ENCODE data around the gene VPS36. TPM values are rescaled to one million over a fixed set of nuclear protein-coding genes. Genes with fewer than 3 reads are reported as not detected.

VPS36 gene
- total and polyA plus RNA-seq, 2 of the 8 experiments (the other 6 are each of a cell fraction or from before 2014, with no cell fraction given): 14.1 to 19.8 TPM

GRCh38 chr13:52405767-52406494, 44.5 kb downstream of the VPS36 start, which contains the start of gene THSD1 (continued):
- no peak for TF ChIP-seq CHD1 (IDR thresholded peaks at IDR 0.05; ENCODE audit: low read depth, low read length)
- TF ChIP-seq FOSL1 (IDR thresholded peaks at IDR 0.05; ENCODE audit: insufficient read depth, low read depth, low read length): no peak
- no peak for TF ChIP-seq POU5F1 (IDR thresholded peaks at IDR 0.05; ENCODE audit: low read depth, low read length)
- no peak for TF ChIP-seq CTCF (IDR thresholded peaks at IDR 0.05; ENCODE audit: control extremely low read depth in 1 of 3, insufficient read depth in 1 of 3, low read depth in 1 of 3, low read length in 3 of 3)
- TF ChIP-seq JUN (IDR thresholded peaks at IDR 0.05; ENCODE audit: low read depth, low read length): no peak
- TF ChIP-seq NRF1 (IDR thresholded peaks at IDR 0.05; ENCODE audit: low read depth, low read length): no peak
- TF ChIP-seq EGR1 (IDR thresholded peaks at IDR 0.05; ENCODE audit: borderline replicate concordance, low read depth, low read length): no peak
- no peak for TF ChIP-seq TCF12 (IDR thresholded peaks at IDR 0.05; ENCODE audit: low read depth, low read length)
- TF ChIP-seq SIX5 (IDR thresholded peaks at IDR 0.05; ENCODE audit: low read depth, low read length): no peak
- 0 out of 2 replicates have a peak, but pooled peaks have one; percentile 15 for TF ChIP-seq PHF8 (conservative IDR thresholded peaks at IDR 0.05; ENCODE audit: low read depth, low read length)
- TF ChIP-seq TBP (IDR thresholded peaks at IDR 0.05; ENCODE audit: low read depth, low read length): no peak
- TF ChIP-seq POLR2A (IDR thresholded peaks at IDR 0.05; ENCODE audit: control extremely low read depth in 1 of 2, low read depth in 2 of 2, low read length in 2 of 2): no peak
- TF ChIP-seq SP1 (IDR thresholded peaks at IDR 0.05; ENCODE audit: low read depth, low read length): no peak
- no peak for TF ChIP-seq RAD21 (IDR thresholded peaks at IDR 0.05 in 1 of 2, conservative IDR thresholded peaks at IDR 0.05 in 1 of 2; ENCODE audit: low read depth in 2 of 2, low read length in 2 of 2)
- no peak for TF ChIP-seq RBBP5 (IDR thresholded peaks at IDR 0.05; ENCODE audit: borderline replicate concordance, low read depth, low read length)
- TF ChIP-seq BCL11A (IDR thresholded peaks at IDR 0.05; ENCODE audit: low read depth in 2 of 2, low read length in 2 of 2): no peak
- no peak for TF ChIP-seq POLR2AphosphoS5 (IDR thresholded peaks at IDR 0.05; ENCODE audit: low read depth, low read length)

All from H1 (cell line).